BE2C (cell line): ENCODE results near the gene SLC4A8.

Experiments used
- DNase-seq: peaks from one replicate; pipeline ENCODE4 v3.0.0-alpha.2; 2020
- H3K27me3 ChIP-seq: fragments of 250-450 bp; sonication (Bioruptor Pico); 2 replicates; pipeline ENCODE4 v1.5.1; 2020; ENCODE audit warnings: mild to moderate bottlenecking
- H3K36me3 ChIP-seq: fragments of 250-450 bp; sonication (Bioruptor Pico); 2 replicates; pipeline ENCODE4 v1.5.1; 2020; ENCODE audit warnings: mild to moderate bottlenecking
- H3K4me1 ChIP-seq: fragments of 250-450 bp; sonication (Bioruptor Pico); 2 replicates; pipeline ENCODE4 v1.5.1; 2020
- H3K4me3 ChIP-seq: 2 replicates; pipeline ENCODE4 v1.5.1; 2011; ENCODE audit warnings: low read depth, low read length
- H3K9me3 ChIP-seq: fragments of 250-450 bp; sonication (Bioruptor Pico); 2 replicates; pipeline ENCODE4 v1.5.1; 2020
- TF ChIP-seq, protein P1 (sequence below): IDR thresholded peaks from 2 replicates; pipeline ENCODE4 v1.5.1; 2012; ENCODE audit warnings: mild to moderate bottlenecking, low read depth, low read length

Gene SLC4A8

DNA sequence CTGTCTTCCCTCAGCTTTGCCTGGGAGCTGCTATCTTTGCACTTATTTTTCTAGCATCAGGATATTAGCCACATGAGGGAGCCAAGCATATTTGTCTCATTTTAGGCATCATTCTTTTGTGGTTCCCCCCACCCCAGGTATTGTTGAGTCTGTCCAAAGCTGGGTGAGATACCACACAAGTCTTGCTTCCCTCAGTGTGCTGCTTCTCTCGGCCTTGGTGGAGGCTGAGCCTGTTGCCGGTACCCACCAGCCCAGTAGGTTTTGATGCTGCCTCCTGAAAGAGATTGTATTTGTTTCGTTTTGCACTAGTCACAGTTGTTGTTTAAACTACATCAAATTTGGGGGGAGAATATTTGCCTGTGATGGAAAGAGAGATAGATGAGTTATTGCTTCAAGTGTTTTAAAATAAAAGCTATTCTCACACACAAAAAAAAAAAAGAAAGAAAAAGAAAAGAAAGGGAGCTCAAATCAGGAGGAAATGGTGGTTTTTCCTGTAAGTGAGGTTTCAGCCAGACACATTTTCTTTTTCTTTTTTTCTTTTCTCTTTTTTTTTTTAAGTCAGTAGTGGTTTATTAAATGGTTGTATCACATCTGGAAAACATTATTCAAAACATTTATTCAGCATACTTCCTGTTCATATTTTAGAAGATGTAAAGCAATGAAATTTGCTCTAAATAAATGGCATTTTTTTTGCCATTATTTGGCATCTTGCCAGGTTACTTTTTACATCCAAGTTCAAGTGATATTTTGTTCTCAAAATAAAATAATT, 58.5 kb downstream of the SLC4A8 start:
- Histone ChIP-seq H3K36me3 (peaks cover 17% of the 10 kb centered on the region), H3K9me3 (no peaks in the 10 kb centered on the region), H3K4me3 (no peak overlapping the region), H3K4me1 (no peaks in the 10 kb centered on the region), H3K27me3 (no peaks in the 10 kb centered on the region)
- DNase-seq: no peak
- TF ChIP-seq, protein P1, sequence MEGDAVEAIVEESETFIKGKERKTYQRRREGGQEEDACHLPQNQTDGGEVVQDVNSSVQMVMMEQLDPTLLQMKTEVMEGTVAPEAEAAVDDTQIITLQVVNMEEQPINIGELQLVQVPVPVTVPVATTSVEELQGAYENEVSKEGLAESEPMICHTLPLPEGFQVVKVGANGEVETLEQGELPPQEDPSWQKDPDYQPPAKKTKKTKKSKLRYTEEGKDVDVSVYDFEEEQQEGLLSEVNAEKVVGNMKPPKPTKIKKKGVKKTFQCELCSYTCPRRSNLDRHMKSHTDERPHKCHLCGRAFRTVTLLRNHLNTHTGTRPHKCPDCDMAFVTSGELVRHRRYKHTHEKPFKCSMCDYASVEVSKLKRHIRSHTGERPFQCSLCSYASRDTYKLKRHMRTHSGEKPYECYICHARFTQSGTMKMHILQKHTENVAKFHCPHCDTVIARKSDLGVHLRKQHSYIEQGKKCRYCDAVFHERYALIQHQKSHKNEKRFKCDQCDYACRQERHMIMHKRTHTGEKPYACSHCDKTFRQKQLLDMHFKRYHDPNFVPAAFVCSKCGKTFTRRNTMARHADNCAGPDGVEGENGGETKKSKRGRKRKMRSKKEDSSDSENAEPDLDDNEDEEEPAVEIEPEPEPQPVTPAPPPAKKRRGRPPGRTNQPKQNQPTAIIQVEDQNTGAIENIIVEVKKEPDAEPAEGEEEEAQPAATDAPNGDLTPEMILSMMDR: no peak

DNA sequence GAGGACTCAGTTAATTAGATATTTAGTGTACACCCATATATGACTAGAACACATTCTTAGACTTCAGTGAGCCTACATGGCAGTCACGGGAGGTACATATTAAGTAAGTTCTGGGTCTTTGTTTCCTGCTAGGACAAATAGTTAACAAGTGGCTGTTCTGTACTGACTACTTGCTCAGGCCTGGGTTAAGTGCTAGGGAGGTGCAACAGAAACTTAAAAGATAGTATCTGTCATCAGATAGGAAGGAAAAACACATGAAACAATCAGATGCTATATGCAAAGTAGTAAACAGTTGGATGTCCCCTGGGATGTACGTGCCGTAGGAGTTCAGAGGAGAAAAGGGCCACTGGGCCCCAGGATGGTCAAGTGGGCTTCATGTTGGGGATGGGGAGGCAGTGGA, 59.5 kb downstream of the SLC4A8 start:
- Histone ChIP-seq H3K9me3 (no peaks in the 10 kb centered on the region), H3K4me1 (no peaks in the 10 kb centered on the region), H3K36me3 (peaks cover 12% of the 10 kb centered on the region; the same call in 1 of the 2 replicates), H3K27me3 (no peaks in the 10 kb centered on the region), H3K4me3 (no peak overlapping the region)
- no peak for DNase-seq
- TF ChIP-seq, protein P1: no peak

DNA sequence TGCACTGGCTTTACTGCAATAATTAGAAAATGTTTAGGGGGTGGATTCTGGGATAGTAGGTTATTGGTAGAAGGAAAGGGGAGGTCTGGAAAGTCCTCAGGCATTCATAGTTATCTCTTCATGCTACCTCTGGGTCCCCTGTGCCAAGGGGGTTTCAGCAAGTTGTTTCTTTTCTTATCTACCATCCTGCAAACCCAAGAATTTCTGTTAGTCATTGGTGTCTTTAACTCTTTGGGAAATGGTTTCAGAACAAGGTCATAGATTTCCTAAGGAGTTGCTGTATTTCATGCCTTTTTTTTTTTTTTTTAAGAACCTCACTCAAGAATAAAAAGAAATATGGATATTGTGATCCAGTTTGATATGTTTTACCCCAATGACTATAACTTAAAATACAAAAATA, 63.6 kb downstream of the SLC4A8 start:
- Histone ChIP-seq H3K36me3 (peaks cover 15% of the 10 kb centered on the region; the same call in 1 of the 2 replicates), H3K4me3 (no peak overlapping the region), H3K9me3 (no peaks in the 10 kb centered on the region), H3K4me1 (peaks cover 13% of the 10 kb centered on the region), H3K27me3 (no peaks in the 10 kb centered on the region)
- TF ChIP-seq, protein P1: no peak
- no peak for DNase-seq

DNA sequence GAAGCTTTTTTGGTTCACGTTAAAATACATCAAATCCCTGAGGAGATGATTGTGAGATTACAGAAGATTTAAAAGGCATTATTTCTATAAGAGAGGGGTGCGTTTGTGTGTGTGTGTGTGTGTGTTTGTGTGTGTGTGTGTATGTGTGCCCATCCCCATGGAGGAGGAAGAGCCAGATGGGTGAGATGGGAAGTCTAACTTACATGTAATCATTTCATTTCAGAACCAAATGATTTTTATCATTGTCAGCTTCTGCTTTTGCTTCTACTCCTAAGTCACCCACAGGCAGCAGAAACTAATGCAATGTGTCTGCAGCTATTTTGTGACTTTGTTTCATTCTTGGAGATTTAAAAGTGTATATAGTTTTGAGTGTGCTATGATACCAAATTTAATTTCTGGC, 68.7 kb downstream of the SLC4A8 start:
- no peak for DNase-seq

DNA sequence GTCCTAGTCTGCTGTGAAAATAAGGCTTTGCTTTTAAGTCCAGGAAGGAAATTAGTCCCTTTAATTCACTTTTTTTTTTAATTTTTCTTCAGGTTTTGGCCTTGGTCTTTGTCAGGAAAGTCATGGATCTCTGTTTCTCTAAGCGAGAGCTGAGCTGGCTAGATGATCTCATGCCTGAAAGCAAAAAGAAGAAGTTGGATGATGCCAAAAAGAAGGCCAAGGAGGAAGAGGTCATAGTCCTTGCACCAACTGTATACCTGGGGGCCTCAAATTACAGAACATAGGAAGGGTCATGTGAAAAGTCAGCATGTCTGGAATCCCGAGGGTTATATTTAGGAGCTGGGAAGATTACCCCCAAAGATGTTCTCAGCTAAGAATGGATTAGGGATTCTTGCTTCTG, 72.3 kb downstream of the SLC4A8 start:
- H3K9me3 ChIP-seq: no peaks in the 10 kb centered on the region
- H3K4me1 ChIP-seq: no peaks in the 10 kb centered on the region
- peaks cover 5% of the 10 kb centered on the region; the same call in 1 of the 2 replicates for H3K36me3 ChIP-seq
- TF ChIP-seq, protein P1: no peak
- no peaks in the 10 kb centered on the region for H3K27me3 ChIP-seq
- no peak for DNase-seq
- no peak overlapping the region for H3K4me3 ChIP-seq

More for the DNA sequence above, 68.7 kb downstream of the SLC4A8 start:
- peaks cover 8% of the 10 kb centered on the region for H3K36me3 ChIP-seq
- no peak overlapping the region for H3K4me3 ChIP-seq
- no peaks in the 10 kb centered on the region for H3K27me3 ChIP-seq
- TF ChIP-seq, protein P1: no peak
- peaks cover 13% of the 10 kb centered on the region for H3K4me1 ChIP-seq
- H3K9me3 ChIP-seq: no peaks in the 10 kb centered on the region

DNA sequence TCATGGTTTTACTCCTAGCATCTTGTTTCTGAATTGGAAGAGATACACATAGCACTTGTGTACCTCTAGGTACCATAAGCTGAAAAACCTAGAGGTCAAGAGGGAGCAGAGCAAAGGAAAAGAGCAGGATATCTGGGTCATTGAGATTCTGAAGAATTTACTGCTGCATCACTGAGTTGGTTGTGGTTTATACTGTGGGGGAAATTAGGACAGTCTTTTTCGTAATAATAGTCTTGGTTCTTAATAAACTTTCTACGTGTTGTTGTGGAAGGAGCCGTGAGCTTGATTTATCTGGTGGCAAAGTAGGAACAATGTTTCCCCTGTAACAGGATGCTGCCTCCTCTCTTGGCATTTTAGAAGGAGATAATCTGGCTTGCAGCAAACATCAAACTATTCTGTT, 80.2 kb downstream of the SLC4A8 start:
- Histone ChIP-seq H3K4me3 (no peak overlapping the region), H3K36me3 (peaks cover 10% of the 10 kb centered on the region), H3K27me3 (no peaks in the 10 kb centered on the region), H3K4me1 (no peaks in the 10 kb centered on the region), H3K9me3 (no peaks in the 10 kb centered on the region)
- TF ChIP-seq, protein P1: no peak
- no peak for DNase-seq
